Measurements from ENCODE around the gene TMEM269. TPM values are rescaled to one million over a fixed set of nuclear protein-coding genes. Genes with fewer than 3 reads are reported as not detected.

TMEM269 gene
- total and polyA plus RNA-seq, 9 of the 15 experiments (the other 6 are each of a cell fraction or from before 2014, with no cell fraction given): 0.09 to 0.49 (median 0.21) TPM

DNA sequence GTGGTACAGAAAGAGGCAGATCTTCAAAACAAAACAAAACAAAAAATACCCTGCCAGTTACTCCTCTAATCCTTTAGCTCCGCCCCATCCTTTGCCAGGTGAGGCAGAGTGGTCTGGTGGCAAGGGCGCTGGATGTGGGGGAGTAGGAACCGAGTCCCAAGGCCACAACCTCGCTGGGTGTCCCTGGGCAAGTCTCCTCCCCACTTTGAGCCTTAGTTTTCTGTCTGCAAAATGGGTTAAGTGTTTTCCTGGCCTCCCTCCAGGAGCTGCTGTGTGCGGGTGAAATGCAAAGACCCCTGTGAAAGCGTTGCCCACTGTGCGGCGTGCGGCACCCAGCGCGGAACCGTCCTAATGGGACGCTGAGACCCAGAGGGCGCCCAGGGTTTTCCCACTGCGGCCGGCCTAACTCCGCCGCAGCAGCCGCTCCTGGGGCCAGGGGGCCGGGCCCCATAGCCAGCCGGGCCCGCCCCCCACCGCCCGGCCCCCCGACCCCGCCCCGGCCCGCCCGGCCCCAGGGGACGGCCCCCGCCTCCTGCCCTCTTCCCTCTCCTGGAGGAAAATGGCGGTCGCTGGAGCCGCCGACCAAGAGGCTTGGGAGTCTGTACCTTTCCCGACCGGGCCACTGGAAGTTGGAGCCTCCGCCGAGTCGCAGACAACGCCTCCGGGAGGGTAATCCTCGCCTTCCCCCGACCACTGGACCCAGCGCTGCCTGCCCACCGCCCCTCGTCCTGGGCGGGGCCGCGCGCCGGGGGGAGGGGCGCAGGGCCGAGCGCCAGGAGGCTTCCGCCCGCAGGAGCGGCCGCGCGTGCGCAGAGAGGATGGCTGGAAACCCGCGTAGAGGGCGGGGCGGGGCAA, 32.0 kb downstream of the TMEM269 start, which contains the start of the genes ERMAP and SVBP (continued):
- TF ChIP-seq, protein P1, sequence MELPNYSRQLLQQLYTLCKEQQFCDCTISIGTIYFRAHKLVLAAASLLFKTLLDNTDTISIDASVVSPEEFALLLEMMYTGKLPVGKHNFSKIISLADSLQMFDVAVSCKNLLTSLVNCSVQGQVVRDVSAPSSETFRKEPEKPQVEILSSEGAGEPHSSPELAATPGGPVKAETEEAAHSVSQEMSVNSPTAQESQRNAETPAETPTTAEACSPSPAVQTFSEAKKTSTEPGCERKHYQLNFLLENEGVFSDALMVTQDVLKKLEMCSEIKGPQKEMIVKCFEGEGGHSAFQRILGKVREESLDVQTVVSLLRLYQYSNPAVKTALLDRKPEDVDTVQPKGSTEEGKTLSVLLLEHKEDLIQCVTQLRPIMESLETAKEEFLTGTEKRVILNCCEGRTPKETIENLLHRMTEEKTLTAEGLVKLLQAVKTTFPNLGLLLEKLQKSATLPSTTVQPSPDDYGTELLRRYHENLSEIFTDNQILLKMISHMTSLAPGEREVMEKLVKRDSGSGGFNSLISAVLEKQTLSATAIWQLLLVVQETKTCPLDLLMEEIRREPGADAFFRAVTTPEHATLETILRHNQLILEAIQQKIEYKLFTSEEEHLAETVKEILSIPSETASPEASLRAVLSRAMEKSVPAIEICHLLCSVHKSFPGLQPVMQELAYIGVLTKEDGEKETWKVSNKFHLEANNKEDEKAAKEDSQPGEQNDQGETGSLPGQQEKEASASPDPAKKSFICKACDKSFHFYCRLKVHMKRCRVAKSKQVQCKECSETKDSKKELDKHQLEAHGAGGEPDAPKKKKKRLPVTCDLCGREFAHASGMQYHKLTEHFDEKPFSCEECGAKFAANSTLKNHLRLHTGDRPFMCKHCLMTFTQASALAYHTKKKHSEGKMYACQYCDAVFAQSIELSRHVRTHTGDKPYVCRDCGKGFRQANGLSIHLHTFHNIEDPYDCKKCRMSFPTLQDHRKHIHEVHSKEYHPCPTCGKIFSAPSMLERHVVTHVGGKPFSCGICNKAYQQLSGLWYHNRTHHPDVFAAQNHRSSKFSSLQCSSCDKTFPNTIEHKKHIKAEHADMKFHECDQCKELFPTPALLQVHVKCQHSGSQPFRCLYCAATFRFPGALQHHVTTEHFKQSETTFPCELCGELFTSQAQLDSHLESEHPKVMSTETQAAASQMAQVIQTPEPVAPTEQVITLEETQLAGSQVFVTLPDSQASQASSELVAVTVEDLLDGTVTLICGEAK (IDR thresholded peaks at IDR 0.05): 0 out of 2 replicates have a peak, but pooled peaks have one; percentile 15
- TF ChIP-seq, protein P1 (CRISPR knock-in tag; IDR thresholded peaks at IDR 0.05): no peak
- TF ChIP-seq BRD9 (IDR thresholded peaks at IDR 0.05; ENCODE audit: low read depth, partially characterized antibody) (no peak), ETV1 (tag; conservative IDR thresholded peaks at IDR 0.05; ENCODE audit: low read depth) (0 out of 2 replicates have a peak, but pooled peaks have one; percentile 27), ZNF133 (CRISPR knock-in tag; IDR thresholded peaks at IDR 0.05) (no peak), RUNX1 (IDR thresholded peaks at IDR 0.05; ENCODE audit: low read depth) (no peak), TBL1XR1 (IDR thresholded peaks at IDR 0.05; ENCODE audit: low read length in 2 of 2) (peak; percentile 29 to 69; a peak in 1 of 4 replicates), CEBPB (tag; IDR thresholded peaks at IDR 0.05) (no peak), SMAD1 (IDR thresholded peaks at IDR 0.05; ENCODE audit: low read depth, low read length, partially characterized antibody) (peak; percentile 59), RB1 (IDR thresholded peaks at IDR 0.05; ENCODE audit: low read depth) (peak; percentile 96)
- TF ChIP-seq, protein P2, sequence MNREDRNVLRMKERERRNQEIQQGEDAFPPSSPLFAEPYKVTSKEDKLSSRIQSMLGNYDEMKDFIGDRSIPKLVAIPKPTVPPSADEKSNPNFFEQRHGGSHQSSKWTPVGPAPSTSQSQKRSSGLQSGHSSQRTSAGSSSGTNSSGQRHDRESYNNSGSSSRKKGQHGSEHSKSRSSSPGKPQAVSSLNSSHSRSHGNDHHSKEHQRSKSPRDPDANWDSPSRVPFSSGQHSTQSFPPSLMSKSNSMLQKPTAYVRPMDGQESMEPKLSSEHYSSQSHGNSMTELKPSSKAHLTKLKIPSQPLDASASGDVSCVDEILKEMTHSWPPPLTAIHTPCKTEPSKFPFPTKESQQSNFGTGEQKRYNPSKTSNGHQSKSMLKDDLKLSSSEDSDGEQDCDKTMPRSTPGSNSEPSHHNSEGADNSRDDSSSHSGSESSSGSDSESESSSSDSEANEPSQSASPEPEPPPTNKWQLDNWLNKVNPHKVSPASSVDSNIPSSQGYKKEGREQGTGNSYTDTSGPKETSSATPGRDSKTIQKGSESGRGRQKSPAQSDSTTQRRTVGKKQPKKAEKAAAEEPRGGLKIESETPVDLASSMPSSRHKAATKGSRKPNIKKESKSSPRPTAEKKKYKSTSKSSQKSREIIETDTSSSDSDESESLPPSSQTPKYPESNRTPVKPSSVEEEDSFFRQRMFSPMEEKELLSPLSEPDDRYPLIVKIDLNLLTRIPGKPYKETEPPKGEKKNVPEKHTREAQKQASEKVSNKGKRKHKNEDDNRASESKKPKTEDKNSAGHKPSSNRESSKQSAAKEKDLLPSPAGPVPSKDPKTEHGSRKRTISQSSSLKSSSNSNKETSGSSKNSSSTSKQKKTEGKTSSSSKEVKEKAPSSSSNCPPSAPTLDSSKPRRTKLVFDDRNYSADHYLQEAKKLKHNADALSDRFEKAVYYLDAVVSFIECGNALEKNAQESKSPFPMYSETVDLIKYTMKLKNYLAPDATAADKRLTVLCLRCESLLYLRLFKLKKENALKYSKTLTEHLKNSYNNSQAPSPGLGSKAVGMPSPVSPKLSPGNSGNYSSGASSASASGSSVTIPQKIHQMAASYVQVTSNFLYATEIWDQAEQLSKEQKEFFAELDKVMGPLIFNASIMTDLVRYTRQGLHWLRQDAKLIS (CRISPR knock-in tag; IDR thresholded peaks at IDR 0.05): no peak; the same call in 1 of the 2 replicates
- TF ChIP-seq, protein P3, sequence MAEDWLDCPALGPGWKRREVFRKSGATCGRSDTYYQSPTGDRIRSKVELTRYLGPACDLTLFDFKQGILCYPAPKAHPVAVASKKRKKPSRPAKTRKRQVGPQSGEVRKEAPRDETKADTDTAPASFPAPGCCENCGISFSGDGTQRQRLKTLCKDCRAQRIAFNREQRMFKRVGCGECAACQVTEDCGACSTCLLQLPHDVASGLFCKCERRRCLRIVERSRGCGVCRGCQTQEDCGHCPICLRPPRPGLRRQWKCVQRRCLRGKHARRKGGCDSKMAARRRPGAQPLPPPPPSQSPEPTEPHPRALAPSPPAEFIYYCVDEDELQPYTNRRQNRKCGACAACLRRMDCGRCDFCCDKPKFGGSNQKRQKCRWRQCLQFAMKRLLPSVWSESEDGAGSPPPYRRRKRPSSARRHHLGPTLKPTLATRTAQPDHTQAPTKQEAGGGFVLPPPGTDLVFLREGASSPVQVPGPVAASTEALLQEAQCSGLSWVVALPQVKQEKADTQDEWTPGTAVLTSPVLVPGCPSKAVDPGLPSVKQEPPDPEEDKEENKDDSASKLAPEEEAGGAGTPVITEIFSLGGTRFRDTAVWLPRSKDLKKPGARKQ (CRISPR knock-in tag; IDR thresholded peaks at IDR 0.05): no peak
